Left renal cortex interstitium (tissue), 4 donors: ENCODE results near the gene PLXDC2. TPM values are rescaled to one million over a fixed set of nuclear protein-coding genes. Genes with fewer than 3 reads are reported as not detected.
"Not testable (repeated sequence)": the region's sequence is repeated elsewhere in the genome, so short reads cannot be mapped to it uniquely, and the experiment has no call there.

Source experiments
- DNase-seq, 4 donors: peaks; one replicate each; pipeline ENCODE4 v3.0.0-alpha.2; 2013; ENCODE audit warnings: low read depth in 4 of 4, low spot score in 2 of 4, missing footprints in 1 of 4
- polyA plus RNA-seq, 4 donors: library from polyadenylated mRNA; unstranded; fragments of 120-200 nt; gene quantifications; one replicate each; pipeline ENCODE4 v1.2.1, GENCODE V29; 2013; ENCODE audit not compliant: insufficient read length in 4 of 4

The PLXDC2 gene
- polyA plus RNA-seq, 4 donors, result 28.0 to 35.6 (median 34.2) TPM

DNA sequence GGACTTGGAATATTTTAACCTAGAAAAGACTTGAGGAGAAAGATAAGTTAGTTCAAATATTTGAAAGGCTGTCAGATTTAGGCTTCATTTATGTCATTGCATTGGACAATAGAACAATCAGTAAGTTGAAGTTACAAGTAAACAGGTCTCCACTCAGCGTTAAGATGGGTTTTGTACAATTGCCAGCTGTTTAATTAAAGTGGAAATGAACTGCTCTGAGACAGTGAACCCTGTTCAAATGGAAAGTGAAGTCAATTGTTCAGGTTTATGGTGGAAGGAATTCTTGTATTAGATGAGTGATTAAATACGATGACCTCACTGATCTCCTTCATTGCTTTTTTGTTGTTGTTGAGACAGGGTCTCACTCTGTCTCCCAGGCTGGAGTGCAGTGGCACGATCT is 151.7 kb downstream of the PLXDC2 start:
- DNase-seq, result no peak

DNA sequence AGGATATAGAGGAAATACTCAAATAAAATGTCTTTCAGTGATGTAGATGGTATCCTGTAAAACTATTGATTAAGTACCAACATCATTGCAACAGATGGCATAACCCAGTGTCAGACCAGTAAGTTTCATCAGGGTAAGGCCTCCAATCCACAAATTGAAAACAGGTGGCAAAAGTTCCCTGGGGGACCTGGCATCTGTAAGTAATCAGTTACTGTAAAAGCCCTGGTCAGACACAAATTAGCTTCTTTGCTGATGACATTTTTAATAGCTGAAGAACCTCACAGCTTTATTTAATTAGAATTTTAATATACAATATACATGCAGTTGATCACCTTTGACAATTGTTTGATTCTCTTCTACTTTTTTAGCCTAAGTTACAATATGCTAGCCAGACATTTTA is 152.5 kb downstream of the PLXDC2 start:
- DNase-seq, result no peak

DNA sequence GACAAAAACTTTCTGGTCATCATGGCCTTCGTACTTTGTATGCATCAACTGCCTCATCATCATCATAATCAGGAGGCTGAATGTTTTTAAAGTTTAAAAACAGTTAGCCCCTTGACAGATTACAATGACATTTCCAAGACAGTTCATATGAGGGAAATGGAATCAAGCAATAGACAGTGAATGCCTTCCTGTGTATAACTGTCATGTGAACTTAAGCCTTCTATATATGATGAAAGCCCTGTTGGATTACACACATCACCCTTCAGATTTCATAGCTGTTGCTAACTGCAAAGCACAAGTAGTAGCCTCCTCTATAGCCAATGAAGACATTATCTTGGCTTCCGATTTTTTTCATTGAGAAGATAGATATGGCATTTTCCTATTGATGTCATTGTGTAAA is 154.0 kb downstream of the PLXDC2 start:
- DNase-seq, result no peak

DNA sequence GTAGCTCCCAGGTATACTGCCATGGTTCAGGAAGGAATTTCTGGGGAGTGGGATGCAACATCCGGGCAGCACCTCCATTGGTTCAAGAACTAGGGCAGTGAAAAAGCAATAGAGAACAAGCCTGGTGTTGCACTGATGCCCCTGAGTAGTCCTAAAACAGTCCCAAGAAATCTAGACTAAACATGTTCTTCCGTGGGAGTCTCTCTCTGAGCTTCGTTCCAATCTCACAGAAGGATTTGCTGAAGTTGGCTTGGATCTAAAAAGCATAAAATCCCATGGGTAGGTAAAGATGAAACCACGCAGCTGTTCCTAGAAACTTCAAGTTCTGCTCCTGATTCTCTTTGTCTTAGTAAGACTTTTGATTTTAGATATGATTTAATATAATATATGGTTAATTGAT is 154.5 kb downstream of the PLXDC2 start:
- no peak for DNase-seq

DNA sequence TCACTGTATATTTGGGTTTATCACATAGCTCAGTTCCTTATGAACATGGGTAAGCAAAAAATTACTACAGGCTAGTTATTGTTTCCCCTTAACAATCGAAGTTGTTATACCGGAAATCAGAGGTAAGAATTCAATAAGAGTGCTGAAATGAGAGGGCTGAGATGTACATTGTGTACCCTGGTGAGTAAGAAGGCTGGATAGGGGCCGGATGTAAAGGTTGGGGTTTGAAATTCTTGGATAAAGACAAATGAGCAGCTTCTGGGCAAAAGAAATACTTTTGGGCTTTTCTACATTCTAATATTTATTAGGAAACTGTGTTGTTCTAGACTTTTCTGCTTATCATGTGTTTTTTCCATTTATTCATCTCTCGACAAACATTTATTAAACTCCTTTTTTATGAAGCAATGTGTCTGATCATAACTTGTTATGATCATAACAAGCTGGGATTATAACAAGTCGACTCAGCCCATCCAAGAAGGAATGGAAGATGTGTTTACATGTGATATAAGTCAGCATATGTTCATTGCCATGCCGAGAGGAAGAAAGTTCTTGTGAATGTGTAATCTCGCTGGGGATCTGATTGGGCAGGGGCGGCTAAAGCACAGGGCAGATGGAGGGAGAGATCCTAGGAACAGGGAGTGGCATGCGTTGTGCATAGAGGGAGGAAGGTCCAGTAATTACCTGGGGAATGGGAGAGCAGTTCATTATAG is 155.3 kb downstream of the PLXDC2 start:
- no peak for DNase-seq

DNA sequence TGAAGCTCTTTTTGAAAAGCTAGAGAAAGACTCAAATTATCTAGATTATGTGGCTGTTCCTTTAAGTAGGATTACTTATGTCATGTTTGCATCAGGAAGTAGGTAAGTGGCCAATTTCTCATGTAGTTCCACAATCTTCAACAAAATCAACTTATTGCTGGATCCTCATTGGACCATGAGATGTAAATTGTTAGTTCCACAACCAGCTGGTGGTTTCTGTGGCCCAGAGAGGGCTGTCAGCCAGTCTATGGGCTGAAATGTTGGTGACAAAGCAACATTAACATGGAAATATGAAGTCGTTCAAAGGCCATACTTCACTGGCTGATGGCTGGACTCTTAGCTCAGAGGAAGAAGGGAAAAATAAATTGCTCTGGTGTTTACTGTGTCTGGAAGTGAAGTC is 157.9 kb downstream of the PLXDC2 start:
- DNase-seq, result no peak

DNA sequence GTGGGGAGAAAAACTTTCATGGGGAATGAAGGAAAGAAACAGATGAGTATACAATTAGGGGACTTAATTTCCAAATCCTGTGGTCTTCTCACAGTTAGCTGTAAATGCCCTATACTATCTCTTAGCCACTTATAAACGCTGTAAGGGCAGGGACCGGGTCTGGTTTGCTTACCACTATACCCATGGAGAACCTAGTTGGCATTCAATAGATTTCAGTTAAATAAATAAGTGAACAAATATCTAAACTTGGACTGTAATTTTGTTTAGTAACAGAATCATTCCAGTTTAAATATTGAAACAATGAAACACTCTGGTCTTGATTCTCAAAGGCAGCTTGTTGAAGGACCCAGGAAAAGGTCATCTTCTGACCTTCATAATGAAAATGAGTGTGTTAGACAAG is 158.3 kb downstream of the PLXDC2 start:
- no peak for DNase-seq

DNA sequence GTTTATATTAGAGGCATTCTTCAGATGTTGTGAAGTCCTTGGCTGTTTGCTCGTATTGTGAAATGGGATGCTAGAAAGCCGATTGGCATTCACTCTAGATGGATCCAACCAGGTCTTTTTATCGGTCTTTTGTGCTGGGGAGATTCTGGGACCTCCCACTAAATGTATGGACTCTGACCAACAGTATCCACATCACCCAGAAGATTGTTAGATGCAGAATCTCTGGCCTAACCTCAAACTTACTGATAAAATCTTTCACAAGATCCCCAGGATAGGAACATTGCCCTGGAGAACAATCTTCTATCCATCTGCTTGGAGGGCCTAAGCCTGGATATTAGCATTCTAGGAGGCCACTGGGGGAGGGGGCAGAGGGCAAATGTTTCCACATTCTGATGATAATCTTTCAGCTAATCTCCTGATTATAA is 160.9 kb downstream of the PLXDC2 start:
- DNase-seq, result no peak

DNA sequence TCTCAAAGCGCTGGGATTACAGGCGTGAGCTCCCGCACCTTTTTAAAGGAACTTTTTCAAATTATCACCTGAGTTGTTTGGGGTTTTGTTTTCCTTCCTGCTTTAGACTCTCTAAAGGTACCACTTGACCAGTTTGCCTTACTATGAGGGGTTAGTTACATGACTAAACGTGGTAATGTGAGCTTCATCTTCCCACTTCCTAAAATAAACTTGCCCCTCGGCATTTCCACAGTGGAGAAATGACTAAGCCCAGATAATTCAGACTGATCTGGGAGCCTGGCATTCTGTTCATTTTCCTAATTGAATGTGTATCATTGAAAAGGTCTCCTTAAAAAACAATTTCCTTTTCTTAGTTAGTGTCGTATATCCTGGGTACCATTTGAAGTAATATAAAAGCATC is 163.4 kb downstream of the PLXDC2 start:
- DNase-seq, result no peak

DNA sequence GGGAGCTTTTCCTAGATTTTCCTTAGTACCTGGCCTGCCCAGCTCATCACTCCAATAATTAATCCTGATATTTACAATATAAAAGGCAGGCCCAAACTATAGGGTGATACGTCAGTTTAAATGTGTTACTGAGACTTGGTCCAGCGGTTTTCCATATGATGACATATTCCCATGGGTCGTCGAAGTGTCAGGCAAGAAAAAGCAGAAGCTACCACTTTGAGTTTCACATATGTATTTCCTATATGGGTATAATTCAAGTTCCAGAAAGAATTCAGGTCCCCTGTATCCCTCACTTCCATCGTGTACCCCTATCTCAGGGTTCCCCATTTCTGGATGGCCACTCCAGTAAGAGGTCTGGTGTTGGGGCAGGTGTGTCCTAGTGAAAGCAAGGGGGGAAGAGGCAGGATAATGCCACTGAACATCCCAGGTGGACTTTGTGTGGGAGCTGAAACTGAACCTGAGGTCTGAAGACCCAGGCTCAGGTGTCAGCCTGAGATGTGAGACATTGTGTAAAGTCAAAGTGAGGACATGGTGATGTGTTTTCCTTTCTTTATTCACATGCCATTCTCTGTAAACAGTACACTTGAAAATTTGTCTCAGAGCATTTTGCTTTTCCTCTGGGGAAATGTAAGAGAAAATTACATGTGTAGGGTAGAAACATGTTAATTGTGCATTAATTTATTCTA is 167.8 kb downstream of the PLXDC2 start:
- no peak for DNase-seq

DNA sequence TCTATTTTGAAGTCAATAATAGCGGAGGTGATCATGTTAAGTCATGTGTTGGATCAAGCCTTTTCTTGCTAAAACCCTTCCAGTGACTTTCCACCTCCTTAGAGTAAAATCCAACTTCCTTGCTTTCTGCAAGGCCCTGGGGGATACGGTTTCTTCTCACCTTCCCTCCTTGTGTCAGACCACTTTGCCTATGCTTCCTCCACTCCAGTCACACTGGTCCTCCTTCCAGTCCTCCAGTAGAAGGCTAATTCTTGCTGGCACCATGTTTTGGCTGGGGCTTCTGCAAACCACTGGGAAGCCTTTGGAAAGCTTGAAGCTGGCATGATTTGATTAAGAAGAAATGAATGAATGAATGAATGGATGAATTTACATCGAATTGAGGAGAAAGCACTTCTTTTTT is 169.5 kb downstream of the PLXDC2 start:
- no peak for DNase-seq

DNA sequence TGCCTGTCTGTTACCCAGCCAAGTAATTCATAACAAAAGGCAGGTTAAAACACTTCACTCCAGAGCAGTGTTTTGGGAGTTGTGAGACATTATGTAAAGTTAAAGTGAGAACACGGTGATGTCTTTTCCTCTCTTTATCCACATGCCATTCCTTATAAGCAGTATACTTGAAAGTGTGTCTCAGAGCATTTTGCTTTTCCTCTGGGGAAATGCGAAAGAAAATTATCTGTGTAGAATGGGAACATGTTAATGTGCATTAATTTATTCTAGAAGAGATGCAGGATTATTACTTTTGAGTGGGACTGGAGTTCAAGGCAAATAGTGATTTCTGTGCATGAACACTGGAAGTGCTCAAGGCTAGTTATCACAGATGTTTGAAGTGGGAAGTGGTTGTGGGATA is 170.4 kb downstream of the PLXDC2 start:
- no peak for DNase-seq

DNA sequence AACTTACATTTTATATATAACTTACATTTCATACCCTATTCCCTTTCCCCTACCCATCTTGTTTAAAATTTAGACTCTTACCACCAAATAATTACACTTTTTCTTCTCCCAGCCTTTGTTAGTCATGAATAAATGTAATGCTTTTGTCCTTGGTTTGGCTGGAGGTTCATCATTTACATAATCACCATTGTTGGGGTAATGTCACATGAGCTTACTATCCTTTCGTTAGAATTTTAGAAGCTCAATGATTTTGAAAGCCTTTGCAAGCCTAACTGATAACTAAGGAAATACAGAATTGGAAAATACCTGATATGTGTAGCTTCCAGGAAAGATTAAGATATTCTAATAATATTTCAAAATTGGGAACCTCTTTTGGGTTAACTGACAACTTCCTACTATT is 171.7 kb downstream of the PLXDC2 start:
- DNase-seq, result no peak

DNA sequence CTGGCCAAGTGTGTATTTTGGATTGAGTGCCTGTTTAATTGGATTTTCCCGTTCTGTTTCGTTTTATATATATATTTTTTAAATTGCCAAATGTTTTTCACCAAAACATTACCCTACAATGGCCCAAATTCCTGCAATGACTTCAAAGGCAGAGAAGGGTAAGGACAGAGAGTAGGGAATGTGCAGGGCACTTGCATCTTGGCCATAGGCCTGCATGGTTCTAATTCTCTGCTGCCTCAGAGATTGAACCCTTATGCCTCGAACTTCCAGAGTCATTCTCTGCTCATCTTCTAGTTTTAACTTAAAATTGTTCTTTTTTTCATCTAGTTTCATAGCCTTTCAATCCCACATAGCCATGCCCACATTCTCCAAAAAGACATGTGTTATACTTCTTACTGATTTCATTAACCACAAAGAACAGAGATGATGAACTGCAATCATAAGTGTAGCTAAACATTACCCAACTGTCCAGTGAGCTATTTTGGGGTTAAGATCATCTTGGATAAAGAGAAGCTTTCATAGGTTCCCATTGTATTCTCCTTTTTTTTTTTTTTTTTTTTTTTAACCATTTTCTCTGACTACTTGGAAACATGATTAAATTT is 177.6 kb downstream of the PLXDC2 start:
- no peak for DNase-seq

DNA sequence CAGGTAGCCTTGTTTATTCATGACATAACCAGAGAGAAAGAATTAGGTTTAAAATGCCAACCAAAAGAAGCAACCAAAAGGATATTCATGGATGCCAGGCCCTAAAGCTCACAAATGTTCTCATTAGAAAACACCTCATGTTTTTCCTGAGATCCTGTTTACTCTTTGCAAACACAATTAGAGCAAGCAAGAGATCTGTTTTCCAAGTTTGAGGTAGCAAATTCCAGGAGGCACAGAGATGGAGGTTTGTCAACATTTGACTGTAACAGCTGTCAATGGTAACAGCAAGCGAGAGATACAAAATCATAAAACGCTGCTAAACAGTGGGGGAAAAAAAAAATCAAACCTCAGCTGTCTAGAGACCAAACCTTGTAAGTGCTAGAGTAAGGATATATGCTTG is 182.2 kb downstream of the PLXDC2 start:
- no peak for DNase-seq

DNA sequence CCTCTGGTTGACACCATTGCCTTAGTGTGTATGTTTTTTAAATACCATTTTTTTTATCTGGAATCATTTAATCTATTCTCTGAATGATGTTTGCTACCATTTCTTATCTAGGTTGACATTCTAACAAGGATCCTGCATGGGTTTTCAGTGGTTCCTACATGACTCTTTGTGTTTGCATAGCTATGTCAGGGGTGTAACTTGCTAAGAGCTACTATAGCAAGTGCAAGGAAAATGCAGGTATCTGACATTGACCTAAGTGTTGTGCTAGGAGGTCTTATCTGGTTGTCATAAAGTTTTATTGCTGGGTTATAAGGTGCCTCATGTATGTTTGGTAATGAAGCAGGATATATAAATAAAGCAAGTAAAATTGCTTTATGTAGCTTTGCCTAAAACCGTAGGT is 183.2 kb downstream of the PLXDC2 start:
- DNase-seq, result no peak

DNA sequence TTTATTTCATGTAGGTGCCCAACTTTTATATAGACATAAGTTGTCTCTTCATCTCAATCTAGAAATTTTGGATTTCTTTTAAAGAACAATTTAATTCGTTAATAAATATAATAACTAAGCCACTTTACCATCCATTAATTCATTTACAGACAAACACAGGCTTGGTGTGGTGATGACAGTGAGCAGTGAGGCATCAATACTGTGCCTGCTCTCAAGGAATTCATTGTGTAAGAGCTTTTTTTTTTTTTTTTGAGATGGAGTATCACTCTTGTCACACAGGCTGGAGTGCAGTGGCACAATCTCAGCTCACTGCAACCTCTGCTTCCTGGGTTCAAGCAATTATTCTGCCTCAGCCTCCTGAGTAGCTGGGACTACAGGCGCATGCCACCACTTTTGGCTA is 185.8 kb downstream of the PLXDC2 start:
- not testable (repeated sequence) for DNase-seq

DNA sequence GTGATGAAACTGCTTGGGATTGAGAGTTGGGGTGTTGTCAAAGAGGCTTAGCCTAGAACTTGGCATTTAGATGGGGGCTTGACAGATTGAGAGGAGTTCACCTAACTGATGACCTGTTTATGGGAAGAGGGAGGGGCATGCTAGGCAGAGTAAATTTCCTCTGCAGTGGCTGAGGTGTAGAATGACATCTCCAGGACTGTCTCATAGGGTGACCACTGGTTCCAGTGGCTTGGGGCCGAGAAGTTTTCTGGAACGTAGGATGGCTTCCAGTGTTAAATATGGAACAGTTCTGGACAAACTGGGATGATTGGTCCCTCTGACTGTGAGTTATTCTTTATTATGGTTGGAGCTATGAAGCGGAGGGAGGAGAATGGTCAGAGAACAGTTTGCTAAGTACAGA is 186.4 kb downstream of the PLXDC2 start:
- no peak for DNase-seq

DNA sequence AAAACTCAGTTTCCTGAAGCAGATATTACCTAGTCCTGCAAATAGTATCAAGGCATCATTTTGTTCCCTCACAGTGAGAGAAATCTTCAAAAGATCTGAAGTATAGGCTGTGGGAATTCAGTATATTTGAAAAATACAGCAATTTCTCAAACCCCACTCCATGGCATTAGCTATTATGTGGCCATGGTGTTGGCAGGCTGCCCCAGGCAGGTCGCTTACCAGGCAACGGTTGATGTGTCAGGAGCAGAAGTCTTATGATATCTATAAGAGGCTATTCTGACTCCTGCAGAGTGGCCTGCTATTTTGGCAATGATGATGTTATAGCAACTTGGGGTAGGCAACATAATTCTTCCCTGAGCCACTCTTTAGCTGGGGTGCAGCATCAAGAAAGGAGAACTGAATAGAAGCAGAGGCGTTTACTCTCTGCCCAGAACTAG is 187.9 kb downstream of the PLXDC2 start:
- no peak for DNase-seq

DNA sequence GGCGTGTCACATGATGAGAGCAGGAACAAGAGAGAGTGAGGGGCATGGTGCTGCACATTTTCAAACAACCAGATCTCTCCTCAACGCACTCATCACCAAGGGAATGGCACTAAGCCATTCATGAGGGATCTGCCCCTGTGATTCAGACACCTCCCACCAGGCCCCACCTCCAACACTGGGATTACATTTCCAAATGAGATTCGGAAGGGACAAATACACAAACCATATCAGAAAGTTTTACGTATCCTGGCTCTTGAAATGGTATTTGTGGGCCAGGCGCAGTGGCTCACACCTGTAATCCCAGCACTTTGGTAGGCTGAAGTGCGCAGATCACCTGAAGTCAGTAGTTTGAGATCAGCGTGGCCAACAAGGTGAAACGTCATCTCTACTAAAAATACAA is 189.4 kb downstream of the PLXDC2 start:
- DNase-seq, result no peak

DNA sequence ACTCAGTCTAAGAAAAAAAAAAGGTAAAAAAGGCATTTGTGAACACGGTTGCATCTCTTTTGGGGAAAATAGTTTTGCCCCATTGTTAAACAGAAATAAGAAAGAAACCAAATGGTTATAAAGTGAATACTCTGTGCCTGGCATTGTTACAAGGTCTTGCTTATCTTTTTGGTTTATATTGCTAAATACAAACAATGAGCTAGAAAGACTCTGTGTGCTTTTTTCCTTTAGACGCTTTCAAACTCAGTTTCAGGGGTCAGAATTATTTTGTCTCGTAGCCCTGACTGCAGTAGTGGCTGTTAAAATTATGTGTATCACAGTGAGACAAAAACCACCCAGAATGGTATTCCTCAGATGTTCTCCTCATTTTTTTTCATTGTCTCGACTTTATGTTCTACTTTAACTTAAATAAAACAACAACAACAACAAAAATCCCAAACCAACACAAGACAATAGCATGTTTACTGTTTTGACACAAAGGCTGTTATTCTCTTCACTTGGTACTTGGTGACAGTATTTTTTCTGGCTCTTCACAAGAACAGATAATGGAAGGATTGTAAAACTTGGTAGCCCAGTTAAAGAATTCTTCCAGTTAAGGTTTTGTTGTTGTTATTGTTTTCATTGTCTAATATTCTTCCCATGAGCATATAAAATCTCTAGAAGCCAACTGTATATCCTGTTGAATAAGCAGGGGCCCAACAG is 190.1 kb downstream of the PLXDC2 start:
- no peak for DNase-seq
